Tibial nerve (tissue), 4 donors: ENCODE results near the gene PLXNA1.

Source experiments
- CTCF ChIP-seq, 5 experiments: fragments of 200-600 bp in 3 of 5; fragments of 450-650 bp in 2 of 5; sonication (generic) in 3 of 5; IDR thresholded peaks; one replicate each; pipeline ENCODE4 v1.5.1; 2016 to 2019; ENCODE audit warnings: antibody characterized with exemption in 5 of 5, mild to moderate bottlenecking in 3 of 5, moderate library complexity in 2 of 5
- EP300 ChIP-seq, 2 donors: sonication (generic); formaldehyde crosslinking; IDR thresholded peaks; one replicate each; pipeline ENCODE4 v1.6.1; 2017; ENCODE audit warnings: antibody characterized with exemption in 2 of 2, mild to moderate bottlenecking in 1 of 2
- POLR2A ChIP-seq, 2 donors: fragments of 450-650 bp; IDR thresholded peaks; one replicate each; pipeline ENCODE4 v1.6.1; 2017; ENCODE audit warnings: antibody characterized with exemption in 2 of 2, mild to moderate bottlenecking in 2 of 2, moderate library complexity in 2 of 2

- no peak for TF ChIP-seq CTCF (IDR thresholded peaks at IDR 0.05)
- TF ChIP-seq POLR2A (IDR thresholded peaks at IDR 0.05), result no peak
- no peak for TF ChIP-seq EP300 (IDR thresholded peaks at IDR 0.05)
These were observed 45.4 kb upstream of the PLXNA1 start for GRCh38 chr3:126937533-126937932.
